ENCODE data around the gene COL4A6. TPM values are rescaled to one million over a fixed set of nuclear protein-coding genes. Genes with fewer than 3 reads are reported as not detected.

Gene COL4A6
- total and polyA plus RNA-seq, 2 of the 8 experiments (the other 6 are each of a cell fraction or from before 2014, with no cell fraction given), result 5.9 to 11.8 TPM

GRCh38 chrX:108199041-108199440 lies 239.2 kb downstream of the COL4A6 start:
- H3K14ac ChIP-seq (ENCODE audit: insufficient read length), result no peak overlapping the region
- no peak overlapping the region for H2AK5ac ChIP-seq (ENCODE audit: low read depth, low read length)
- H3K4ac ChIP-seq (replicated peaks; ENCODE audit: insufficient read length, low read depth, low read length), result no peak overlapping the region
- H3K56ac ChIP-seq (replicated peaks; ENCODE audit: insufficient read length, low read depth, low read length), result no peak overlapping the region
- DNase-seq (ENCODE audit: low read depth in 1 of 2, low spot score in 2 of 2) (no peak), FAIRE-seq (no peak)
- no peaks in the 10 kb centered on the region for H3K36me3 ChIP-seq (ENCODE audit: control insufficient read depth in 2 of 4, insufficient read depth in 4 of 4, low read length in 3 of 4)
- no peaks in the 10 kb centered on the region for H4K20me1 ChIP-seq (replicated peaks in 1 of 2; ENCODE audit: control insufficient read depth in 1 of 2, insufficient read depth in 2 of 2, low read length in 2 of 2)
- H3K27ac ChIP-seq (ENCODE audit: low read depth, low read length), result no peak overlapping the region
- no peaks in the 10 kb centered on the region for H3K79me1 ChIP-seq (ENCODE audit: low read depth, low read length)
- H4K91ac ChIP-seq (replicated peaks; ENCODE audit: insufficient read length, low read length), result no peak overlapping the region
- H3K23ac ChIP-seq (ENCODE audit: insufficient read length), result no peak overlapping the region
- H3K79me2 ChIP-seq (ENCODE audit: control insufficient read depth in 1 of 2, insufficient read depth in 2 of 2, low read length in 2 of 2), result no peaks in the 10 kb centered on the region
- no peak overlapping the region for H2BK12ac ChIP-seq (ENCODE audit: low read depth, low read length)
- H3K27me3 ChIP-seq (replicated peaks in 1 of 4; ENCODE audit: control insufficient read depth in 3 of 4, extremely low read depth in 1 of 4, insufficient read depth in 3 of 4, low read length in 3 of 4), result no peaks in the 10 kb centered on the region
- no peak overlapping the region for H4K5ac ChIP-seq (ENCODE audit: insufficient read length, low read depth, low read length)
- no peak overlapping the region for H3K4me3 ChIP-seq (ENCODE audit: extremely low read depth in 1 of 4, insufficient read depth in 2 of 4, low read depth in 3 of 4, low read length in 4 of 4)
- no peak overlapping the region for H2BK120ac ChIP-seq (replicated peaks; ENCODE audit: low read depth, low read length)
- H4K8ac ChIP-seq (ENCODE audit: extremely low read depth, insufficient read depth, low read length), result no peak overlapping the region
- H3K23me2 ChIP-seq (ENCODE audit: low read depth, low read length), result no peaks in the 10 kb centered on the region
- ChIA-PET POLR2A (ENCODE audit: partially characterized antibody) (no interaction called here), CTCF (ENCODE audit: partially characterized antibody) (interaction anchor here (0.8 to 2.1 kb wide), 8 partner anchors 8 to 208 kb away, joined by 3 to 12 read pairs (median 4); no protein-coding TSS in a partner anchor)
- H3K4me1 ChIP-seq (replicated peaks in 1 of 4; ENCODE audit: control insufficient read depth in 3 of 4, insufficient read depth in 4 of 4, low read length in 3 of 4), result no peaks in the 10 kb centered on the region
- TF ChIP-seq RBBP5 (IDR thresholded peaks at IDR 0.05; ENCODE audit: borderline replicate concordance, low read depth, low read length), result no peak
- no peak for TF ChIP-seq TEAD4 (IDR thresholded peaks at IDR 0.05; ENCODE audit: low read depth, low read length)
- no peak for TF ChIP-seq KDM4A (IDR thresholded peaks at IDR 0.05; ENCODE audit: low read depth, low read length, severe bottlenecking)
- no peak for TF ChIP-seq KDM5A (IDR thresholded peaks at IDR 0.05; ENCODE audit: low read length)
- TF ChIP-seq FOSL1 (IDR thresholded peaks at IDR 0.05; ENCODE audit: insufficient read depth, low read depth, low read length), result no peak
- no peak for TF ChIP-seq YY1 (IDR thresholded peaks at IDR 0.05; ENCODE audit: low read depth, low read length)
- no peak for TF ChIP-seq EP300 (IDR thresholded peaks at IDR 0.05; ENCODE audit: borderline replicate concordance in 1 of 2, low read depth in 2 of 2, low read length in 2 of 2)
- TF ChIP-seq, protein P1, sequence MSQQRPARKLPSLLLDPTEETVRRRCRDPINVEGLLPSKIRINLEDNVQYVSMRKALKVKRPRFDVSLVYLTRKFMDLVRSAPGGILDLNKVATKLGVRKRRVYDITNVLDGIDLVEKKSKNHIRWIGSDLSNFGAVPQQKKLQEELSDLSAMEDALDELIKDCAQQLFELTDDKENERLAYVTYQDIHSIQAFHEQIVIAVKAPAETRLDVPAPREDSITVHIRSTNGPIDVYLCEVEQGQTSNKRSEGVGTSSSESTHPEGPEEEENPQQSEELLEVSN (IDR thresholded peaks at IDR 0.05), result no peak
- TF ChIP-seq NRF1 (IDR thresholded peaks at IDR 0.05; ENCODE audit: low read depth, low read length), result no peak
- TF ChIP-seq BCL11A (IDR thresholded peaks at IDR 0.05; ENCODE audit: low read depth in 2 of 2, low read length in 2 of 2), result no peak
- TF ChIP-seq RXRA (IDR thresholded peaks at IDR 0.05; ENCODE audit: insufficient read depth, low read depth, low read length), result no peak
- TF ChIP-seq CEBPB (IDR thresholded peaks at IDR 0.05; ENCODE audit: low read depth, low read length), result no peak
- no peak for TF ChIP-seq SIN3A (conservative IDR thresholded peaks at IDR 0.05 in 1 of 2, IDR thresholded peaks at IDR 0.05 in 1 of 2; ENCODE audit: low read depth in 1 of 2, low read length in 2 of 2)
- TF ChIP-seq TCF12 (IDR thresholded peaks at IDR 0.05; ENCODE audit: low read depth, low read length), result no peak
- no peak overlapping the region for H3K18ac ChIP-seq (ENCODE audit: extremely low read depth, low read length)
- no peak overlapping the region for H3K9ac ChIP-seq (replicated peaks in 1 of 4; ENCODE audit: extremely low read depth in 1 of 4, low read depth in 3 of 4, low read length in 3 of 4)
- no peak overlapping the region for H2BK15ac ChIP-seq (ENCODE audit: low read length)
- 90% methylated on average over 2 of the region's 2 CpGs; no CpG with 5 or more reads in 1 of the 2 experiments for WGBS, 2 experiments (ENCODE audit: extremely low coverage in 1 of 2, insufficient coverage in 1 of 2, insufficient read length in 1 of 2, insufficient replicate concordance in 2 of 2, low coverage in 1 of 2, low lambda C conversion rate in 2 of 2, missing lambda C conversion rate in 1 of 2)
- H3K9me3 ChIP-seq (ENCODE audit: insufficient read depth in 2 of 2, low read depth in 1 of 2, low read length in 1 of 2), result no peaks in the 10 kb centered on the region
- H2AFZ ChIP-seq (ENCODE audit: low read length), result no peak overlapping the region
- H3K4me2 ChIP-seq (ENCODE audit: insufficient read depth in 1 of 2, low read depth in 2 of 2, low read length in 2 of 2), result no peak overlapping the region
- no peak overlapping the region for H2BK20ac ChIP-seq (ENCODE audit: low read length)
- H2BK5ac ChIP-seq (ENCODE audit: low read depth, low read length), result no peak overlapping the region

All from H1 (cell line).